ENCODE data around the gene COL4A1.

COL4A1 gene

GRCh38 chr13:110173247-110173818, 133.6 kb downstream of the COL4A1 start:
- no peak for DNase-seq (ENCODE audit: low read depth in 1 of 2, low spot score in 1 of 2)
- no peak overlapping the region for H3K4me3 ChIP-seq (replicated peaks; ENCODE audit: insufficient read depth, low read length)
- H3K27me3 ChIP-seq (ENCODE audit: insufficient read depth, poor library complexity, severe bottlenecking), result no peaks in the 10 kb centered on the region
- TF ChIP-seq CTCF (IDR thresholded peaks at IDR 0.05; ENCODE audit: insufficient read depth, low read length) (no peak), SPI1 (IDR thresholded peaks at IDR 0.05; ENCODE audit: borderline replicate concordance, low read depth) (no peak), POLR2AphosphoS5 (IDR thresholded peaks at IDR 0.05; ENCODE audit: low read depth) (no peak), REST (IDR thresholded peaks at IDR 0.05; ENCODE audit: insufficient replicate concordance, low read depth) (no peak), GABPA (IDR thresholded peaks at IDR 0.05; ENCODE audit: low read depth) (no peak)
- H3K27ac ChIP-seq (replicated peaks), result no peak overlapping the region

GRCh38 chr13:110170882-110171281, 136.1 kb downstream of the COL4A1 start:
- H3K27ac ChIP-seq (replicated peaks), result no peak overlapping the region
- no peak for DNase-seq (ENCODE audit: low read depth in 1 of 2, low spot score in 1 of 2)
- H3K27me3 ChIP-seq (ENCODE audit: insufficient read depth, poor library complexity, severe bottlenecking), result no peaks in the 10 kb centered on the region
- no peak for TF ChIP-seq POLR2AphosphoS5 (IDR thresholded peaks at IDR 0.05; ENCODE audit: low read depth)
- TF ChIP-seq GABPA (IDR thresholded peaks at IDR 0.05; ENCODE audit: low read depth), result no peak
- TF ChIP-seq REST (IDR thresholded peaks at IDR 0.05; ENCODE audit: insufficient replicate concordance, low read depth), result no peak
- no peak for TF ChIP-seq SPI1 (IDR thresholded peaks at IDR 0.05; ENCODE audit: borderline replicate concordance, low read depth)
- TF ChIP-seq CTCF (IDR thresholded peaks at IDR 0.05; ENCODE audit: insufficient read depth, low read length), result no peak
- no peak overlapping the region for H3K4me3 ChIP-seq (replicated peaks; ENCODE audit: insufficient read depth, low read length)

- no peak overlapping the region for H3K4me3 ChIP-seq (replicated peaks; ENCODE audit: insufficient read depth, low read length)
- DNase-seq (ENCODE audit: low read depth in 1 of 2, low spot score in 1 of 2), result no peak
- H3K27ac ChIP-seq (replicated peaks), result no peak overlapping the region
- TF ChIP-seq SPI1 (IDR thresholded peaks at IDR 0.05; ENCODE audit: borderline replicate concordance, low read depth) (no peak), REST (IDR thresholded peaks at IDR 0.05; ENCODE audit: insufficient replicate concordance, low read depth) (no peak), GABPA (IDR thresholded peaks at IDR 0.05; ENCODE audit: low read depth) (no peak), CTCF (IDR thresholded peaks at IDR 0.05; ENCODE audit: insufficient read depth, low read length) (no peak), POLR2AphosphoS5 (IDR thresholded peaks at IDR 0.05; ENCODE audit: low read depth) (no peak)
- no peaks in the 10 kb centered on the region for H3K27me3 ChIP-seq (ENCODE audit: insufficient read depth, poor library complexity, severe bottlenecking)
Observed at GRCh38 chr13:110170020-110170790, 136.8 kb downstream of the COL4A1 start.
